ENCODE data around the gene SERPINA9. TPM values are rescaled to one million over a fixed set of nuclear protein-coding genes. Genes with fewer than 3 reads are reported as not detected.

Gene SERPINA9
- polyA plus RNA-seq, 1 donor (not counting 4 experiments of a cell fraction or from before 2014, with no cell fraction given) = 0.05 TPM

DNA sequence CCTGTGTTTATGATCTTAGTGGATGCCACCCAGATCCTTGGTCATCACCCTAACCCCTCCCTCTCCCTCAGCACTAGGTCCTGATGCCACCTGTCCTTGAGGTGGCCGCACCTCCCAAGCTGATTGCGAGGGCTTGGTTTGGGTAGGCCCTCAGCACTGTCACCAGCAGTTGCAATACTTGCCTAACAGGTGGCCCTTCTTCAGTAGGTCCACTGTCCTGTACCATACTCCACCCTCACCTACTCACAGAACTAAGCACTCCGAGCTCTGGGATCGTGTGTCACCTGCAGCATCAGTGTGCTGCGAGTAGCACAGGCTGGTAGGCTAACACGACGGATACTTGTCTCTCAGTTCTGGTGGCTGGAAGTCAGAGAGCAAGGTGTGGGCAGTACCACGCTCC, 47.3 kb upstream of the SERPINA9 start:
- Histone ChIP-seq H3K4me3 (ENCODE audit: control insufficient read depth in 2 of 3, extremely low read depth in 1 of 3, insufficient read depth in 2 of 3, low read depth in 1 of 3, low read length in 3 of 3) (no peak overlapping the region), H3K27ac (ENCODE audit: control insufficient read depth, insufficient read depth, low read length) (no peak overlapping the region), H4K20me1 (ENCODE audit: control insufficient read depth, extremely low read depth, insufficient read depth, low read length) (no peaks in the 10 kb centered on the region), H3K27me3 (ENCODE audit: control insufficient read depth, extremely low read depth, insufficient read depth, low read length) (no peaks in the 10 kb centered on the region), H3K9me1 (ENCODE audit: control insufficient read depth, extremely low read depth, insufficient read depth, low read length) (no peaks in the 10 kb centered on the region), H3K79me2 (ENCODE audit: control insufficient read depth, insufficient read depth, low read length) (no peaks in the 10 kb centered on the region), H3K36me3 (ENCODE audit: control insufficient read depth in 2 of 2, extremely low read depth in 1 of 2, insufficient read depth in 2 of 2, low read length in 2 of 2) (no peaks in the 10 kb centered on the region), H3K4me2 (ENCODE audit: control insufficient read depth, extremely low read depth, insufficient read depth, low read depth, low read length) (no peak overlapping the region), H2AFZ (ENCODE audit: control insufficient read depth, low read length) (no peak overlapping the region), H3K4me1 (ENCODE audit: control insufficient read depth, extremely low read depth, insufficient read depth, low read length) (no peaks in the 10 kb centered on the region), H3K9me3 (ENCODE audit: control insufficient read depth, low read depth, low read length) (peaks cover 4% of the 10 kb centered on the region), H3K9ac (ENCODE audit: control insufficient read depth, extremely low read depth, insufficient read depth, low read length) (no peak overlapping the region)
- DNase-seq (ENCODE audit: low read depth, low spot score) = no peak
- dilution Hi-C loops (cut with MboI; ENCODE audit: extremely low pct_ligation_motif_present, low sequenced_read_pairs) = no loop called here
- TF ChIP-seq CTCF (optimal IDR thresholded peaks at IDR 0.05 in 1 of 3, IDR thresholded peaks at IDR 0.05 in 1 of 3, conservative IDR thresholded peaks at IDR 0.05 in 1 of 3; ENCODE audit: extremely low read depth in 1 of 3, insufficient read depth in 2 of 3, low read length in 3 of 3) = no peak
- TF ChIP-seq EZH2 (IDR thresholded peaks at IDR 0.05; ENCODE audit: low read length) = no peak
- FAIRE-seq = no peak

- H3K27me3 ChIP-seq (ENCODE audit: control insufficient read depth, extremely low read depth, insufficient read depth, low read length) = peaks cover 9% of the 10 kb centered on the region
- H3K4me2 ChIP-seq (ENCODE audit: control insufficient read depth, extremely low read depth, insufficient read depth, low read depth, low read length) = no peak overlapping the region
- DNase-seq (ENCODE audit: low read depth, low spot score) = no peak
- no peaks in the 10 kb centered on the region for H4K20me1 ChIP-seq (ENCODE audit: control insufficient read depth, extremely low read depth, insufficient read depth, low read length)
- FAIRE-seq = no peak
- H2AFZ ChIP-seq (ENCODE audit: control insufficient read depth, low read length) = no peak overlapping the region
- H3K36me3 ChIP-seq (ENCODE audit: control insufficient read depth in 2 of 2, extremely low read depth in 1 of 2, insufficient read depth in 2 of 2, low read length in 2 of 2) = no peaks in the 10 kb centered on the region
- TF ChIP-seq EZH2 (IDR thresholded peaks at IDR 0.05; ENCODE audit: low read length) (no peak), CTCF (optimal IDR thresholded peaks at IDR 0.05 in 1 of 3, IDR thresholded peaks at IDR 0.05 in 1 of 3, conservative IDR thresholded peaks at IDR 0.05 in 1 of 3; ENCODE audit: extremely low read depth in 1 of 3, insufficient read depth in 2 of 3, low read length in 3 of 3) (no peak)
- no peak overlapping the region for H3K27ac ChIP-seq (ENCODE audit: control insufficient read depth, insufficient read depth, low read length)
- H3K9ac ChIP-seq (ENCODE audit: control insufficient read depth, extremely low read depth, insufficient read depth, low read length) = no peak overlapping the region
- H3K4me1 ChIP-seq (ENCODE audit: control insufficient read depth, extremely low read depth, insufficient read depth, low read length) = no peaks in the 10 kb centered on the region
- H3K4me3 ChIP-seq (ENCODE audit: control insufficient read depth in 2 of 3, extremely low read depth in 1 of 3, insufficient read depth in 2 of 3, low read depth in 1 of 3, low read length in 3 of 3) = no peak overlapping the region
- no peaks in the 10 kb centered on the region for H3K79me2 ChIP-seq (ENCODE audit: control insufficient read depth, insufficient read depth, low read length)
- peaks cover 4% of the 10 kb centered on the region for H3K9me3 ChIP-seq (ENCODE audit: control insufficient read depth, low read depth, low read length)
- H3K9me1 ChIP-seq (ENCODE audit: control insufficient read depth, extremely low read depth, insufficient read depth, low read length) = no peaks in the 10 kb centered on the region
- dilution Hi-C loops (cut with MboI; ENCODE audit: extremely low pct_ligation_motif_present, low sequenced_read_pairs) = no loop called here
These were observed 46.2 kb upstream of the SERPINA9 start for GRCh38 chr14:94522115-94522724.
